ENCODE data around the gene PER1. TPM values are rescaled to one million over a fixed set of nuclear protein-coding genes. Genes with fewer than 3 reads are reported as not detected.

Gene PER1
- total and polyA plus RNA-seq, 4 donors = 34.3 to 297 (median 173) TPM

- Histone ChIP-seq H3K4me3 (ENCODE audit: low read length in 2 of 2) (peak overlapping the region; percentile 74 to 93), H3K27ac (ENCODE audit: low read depth in 1 of 2, low read length in 2 of 2) (peak overlapping the region; percentile 90 to 100), H3K9me3 (ENCODE audit: control insufficient read depth, low read length) (no peaks in the 10 kb centered on the region), H3K27me3 (ENCODE audit: control insufficient read depth in 1 of 2, insufficient read depth in 2 of 2, low read length in 1 of 2) (no peaks in the 10 kb centered on the region), H3K4me1 (ENCODE audit: control insufficient read depth in 1 of 2, insufficient read depth in 2 of 2, low read length in 2 of 2) (no peaks in the 10 kb centered on the region), H3K36me3 (ENCODE audit: control insufficient read depth in 1 of 2, insufficient read depth in 2 of 2, low read length in 1 of 2) (peaks cover 1 to 32% of the 10 kb centered on the region in 2 donors)
- 0 to 1% methylated on average over 37 to 38 of the region's 38 CpGs for WGBS, 2 donors
- DNase-seq = peak; percentile 96 to 98
- intact Hi-C loops (cut with DNase I) = loop anchor here in 1 of 2 donors (5.0 to 10.0 kb wide), 2 partner anchors 466 to 579 kb away; partner anchors contain the start of genes TP53 and WRAP53
- ATAC-seq (ENCODE audit: low FRiP score) = peak; percentile 66
Measured at GRCh38 chr17:8151120-8151640, 1.0 kb downstream of the PER1 start.

GRCh38 chr17:8150194-8151119, 1.7 kb downstream of the PER1 start:
- ATAC-seq (ENCODE audit: low FRiP score) (no peak), DNase-seq (peak; percentile 54 to 68)
- H3K4me3 ChIP-seq (ENCODE audit: low read length in 2 of 2) = peak overlapping the region in 1 of 2 donors; percentile 4
- WGBS, 2 donors = 60 to 62% methylated on average over 18 of the region's 18 CpGs
- no peaks in the 10 kb centered on the region for H3K27me3 ChIP-seq (ENCODE audit: control insufficient read depth in 1 of 2, insufficient read depth in 2 of 2, low read length in 1 of 2)
- peaks cover 7 to 37% of the 10 kb centered on the region in 2 donors for H3K36me3 ChIP-seq (ENCODE audit: control insufficient read depth in 1 of 2, insufficient read depth in 2 of 2, low read length in 1 of 2)
- H3K9me3 ChIP-seq (ENCODE audit: control insufficient read depth, low read length) = no peaks in the 10 kb centered on the region
- peak overlapping the region in 1 of 2 donors; percentile 49 for H3K27ac ChIP-seq (ENCODE audit: low read depth in 1 of 2, low read length in 2 of 2)
- intact Hi-C loops (cut with DNase I) = loop anchor here in 1 of 2 donors (5.0 to 10.0 kb wide), 2 partner anchors 466 to 578 kb away; partner anchors contain the start of genes TP53 and WRAP53
- no peaks in the 10 kb centered on the region for H3K4me1 ChIP-seq (ENCODE audit: control insufficient read depth in 1 of 2, insufficient read depth in 2 of 2, low read length in 2 of 2)

GRCh38 chr17:8149419-8150193, 2.6 kb downstream of the PER1 start:
- intact Hi-C loops (cut with DNase I) = loop anchor here in 1 of 2 donors (5.0 to 10.0 kb wide), 2 partner anchors 465 to 577 kb away; partner anchors contain the start of genes TP53 and WRAP53
- no peak for ATAC-seq (ENCODE audit: low FRiP score)
- Histone ChIP-seq H3K9me3 (ENCODE audit: control insufficient read depth, low read length) (no peaks in the 10 kb centered on the region), H3K36me3 (ENCODE audit: control insufficient read depth in 1 of 2, insufficient read depth in 2 of 2, low read length in 1 of 2) (peaks cover 7 to 41% of the 10 kb centered on the region in 2 donors), H3K4me3 (ENCODE audit: low read length in 2 of 2) (no peak overlapping the region), H3K4me1 (ENCODE audit: control insufficient read depth in 1 of 2, insufficient read depth in 2 of 2, low read length in 2 of 2) (no peaks in the 10 kb centered on the region), H3K27me3 (ENCODE audit: control insufficient read depth in 1 of 2, insufficient read depth in 2 of 2, low read length in 1 of 2) (no peaks in the 10 kb centered on the region), H3K27ac (ENCODE audit: low read depth in 1 of 2, low read length in 2 of 2) (peak overlapping the region in 1 of 2 donors; percentile 4)
- DNase-seq = peak; percentile 47 to 79
- WGBS, 2 donors = 87 to 92% methylated on average over 29 of the region's 29 CpGs

- Histone ChIP-seq H3K4me1 (ENCODE audit: control insufficient read depth in 1 of 2, insufficient read depth in 2 of 2, low read length in 2 of 2) (no peaks in the 10 kb centered on the region), H3K4me3 (ENCODE audit: low read length in 2 of 2) (no peak overlapping the region), H3K36me3 (ENCODE audit: control insufficient read depth in 1 of 2, insufficient read depth in 2 of 2, low read length in 1 of 2) (peaks cover 7 to 46% of the 10 kb centered on the region in 2 donors), H3K27ac (ENCODE audit: low read depth in 1 of 2, low read length in 2 of 2) (peak overlapping the region in 1 of 2 donors; percentile 17), H3K27me3 (ENCODE audit: control insufficient read depth in 1 of 2, insufficient read depth in 2 of 2, low read length in 1 of 2) (no peaks in the 10 kb centered on the region), H3K9me3 (ENCODE audit: control insufficient read depth, low read length) (no peaks in the 10 kb centered on the region)
- no peak for DNase-seq
- 87% methylated on average over 13 of the region's 13 CpGs for WGBS, 2 donors
- ATAC-seq (ENCODE audit: low FRiP score) = no peak
- intact Hi-C loops (cut with DNase I) = no loop called here
Measured at GRCh38 chr17:8148560-8148959, 3.6 kb downstream of the PER1 start.

- H3K27me3 ChIP-seq (ENCODE audit: control insufficient read depth in 1 of 2, insufficient read depth in 2 of 2, low read length in 1 of 2) = no peaks in the 10 kb centered on the region
- 85 to 87% methylated on average over 13 of the region's 13 CpGs for WGBS, 2 donors
- intact Hi-C loops (cut with DNase I) = no loop called here
- no peak overlapping the region for H3K27ac ChIP-seq (ENCODE audit: low read depth in 1 of 2, low read length in 2 of 2)
- no peak for ATAC-seq (ENCODE audit: low FRiP score)
- no peak overlapping the region for H3K4me3 ChIP-seq (ENCODE audit: low read length in 2 of 2)
- H3K9me3 ChIP-seq (ENCODE audit: control insufficient read depth, low read length) = no peaks in the 10 kb centered on the region
- peaks cover 7 to 47% of the 10 kb centered on the region in 2 donors for H3K36me3 ChIP-seq (ENCODE audit: control insufficient read depth in 1 of 2, insufficient read depth in 2 of 2, low read length in 1 of 2)
- DNase-seq = no peak
- no peaks in the 10 kb centered on the region for H3K4me1 ChIP-seq (ENCODE audit: control insufficient read depth in 1 of 2, insufficient read depth in 2 of 2, low read length in 2 of 2)
Measured at GRCh38 chr17:8147805-8148404, 4.3 kb downstream of the PER1 start.

- no peaks in the 10 kb centered on the region for H3K9me3 ChIP-seq (ENCODE audit: control insufficient read depth, low read length)
- H3K36me3 ChIP-seq (ENCODE audit: control insufficient read depth in 1 of 2, insufficient read depth in 2 of 2, low read length in 1 of 2) = peaks cover 7 to 53% of the 10 kb centered on the region in 2 donors
- intact Hi-C loops (cut with DNase I) = no loop called here
- DNase-seq = peak in 1 of 2 donors; percentile 48
- H3K4me1 ChIP-seq (ENCODE audit: control insufficient read depth in 1 of 2, insufficient read depth in 2 of 2, low read length in 2 of 2) = no peaks in the 10 kb centered on the region
- no peak overlapping the region for H3K27ac ChIP-seq (ENCODE audit: low read depth in 1 of 2, low read length in 2 of 2)
- WGBS, 2 donors = 82 to 88% methylated on average over 24 to 26 of the region's 26 CpGs
- H3K4me3 ChIP-seq (ENCODE audit: low read length in 2 of 2) = no peak overlapping the region
- H3K27me3 ChIP-seq (ENCODE audit: control insufficient read depth in 1 of 2, insufficient read depth in 2 of 2, low read length in 1 of 2) = no peaks in the 10 kb centered on the region
- ATAC-seq (ENCODE audit: low FRiP score) = no peak
Measured at GRCh38 chr17:8147141-8147804, 4.9 kb downstream of the PER1 start.

GRCh38 chr17:8146381-8147140, 5.6 kb downstream of the PER1 start:
- 89 to 93% methylated on average over 14 of the region's 14 CpGs for WGBS, 2 donors
- DNase-seq = no peak
- Histone ChIP-seq H3K27ac (ENCODE audit: low read depth in 1 of 2, low read length in 2 of 2) (peak overlapping the region in 1 of 2 donors; percentile 2), H3K4me1 (ENCODE audit: control insufficient read depth in 1 of 2, insufficient read depth in 2 of 2, low read length in 2 of 2) (no peaks in the 10 kb centered on the region), H3K9me3 (ENCODE audit: control insufficient read depth, low read length) (no peaks in the 10 kb centered on the region), H3K36me3 (ENCODE audit: control insufficient read depth in 1 of 2, insufficient read depth in 2 of 2, low read length in 1 of 2) (peaks cover 7 to 60% of the 10 kb centered on the region in 2 donors), H3K4me3 (ENCODE audit: low read length in 2 of 2) (no peak overlapping the region), H3K27me3 (ENCODE audit: control insufficient read depth in 1 of 2, insufficient read depth in 2 of 2, low read length in 1 of 2) (no peaks in the 10 kb centered on the region)
- ATAC-seq (ENCODE audit: low FRiP score) = no peak
- intact Hi-C loops (cut with DNase I) = no loop called here

All from aorta (tissue), 5 donors.